Hepatocyte (in vitro differentiated cells): Measurements from ENCODE around the gene HLF. TPM values are rescaled to one million over a fixed set of nuclear protein-coding genes. Genes with fewer than 3 reads are reported as not detected.

Experiments used
- DNase-seq: peaks from one replicate; pipeline ENCODE4 v3.0.0-alpha.2; 2016; ENCODE audit warnings: low spot score
- H2AFZ ChIP-seq: fragments of 200-600 bp; sonication (generic); 2 replicates; pipeline ENCODE4 v1.6.0; 2016; ENCODE audit warnings: antibody characterized with exemption, mild to moderate bottlenecking
- H3K27ac ChIP-seq: fragments of 200-600 bp; sonication (generic); 2 replicates; pipeline ENCODE4 v1.5.1; 2016; ENCODE audit warnings: mild to moderate bottlenecking
- H3K27me3 ChIP-seq: fragments of 200-600 bp; sonication (generic); 2 replicates; pipeline ENCODE4 v1.6.1; 2016
- H3K36me3 ChIP-seq: fragments of 200-600 bp; sonication (generic); replicated peaks from 2 replicates; pipeline ENCODE4 v1.5.1; 2016; ENCODE audit warnings: low read depth; ENCODE audit not compliant: insufficient read depth
- H3K4me1 ChIP-seq: fragments of 200-600 bp; sonication (generic); 2 replicates; pipeline ENCODE4 v1.5.1; 2016; ENCODE audit warnings: mild to moderate bottlenecking, moderate library complexity; ENCODE audit not compliant: insufficient read depth
- H3K4me2 ChIP-seq: fragments of 200-600 bp; sonication (generic); 2 replicates; pipeline ENCODE4 v1.6.0; 2016
- H3K4me3 ChIP-seq: fragments of 200-600 bp; sonication (generic); 2 replicates; pipeline ENCODE4 v1.5.1; 2016; ENCODE audit warnings: mild to moderate bottlenecking
- H3K79me2 ChIP-seq: fragments of 200-600 bp; sonication (generic); 2 replicates; pipeline ENCODE4 v1.6.0; 2017; ENCODE audit warnings: mild to moderate bottlenecking
- H3K9me2 ChIP-seq: fragments of 200-600 bp; sonication (generic); replicated peaks from 2 replicates; pipeline ENCODE4 v1.6.0; 2017; ENCODE audit warnings: mild to moderate bottlenecking; ENCODE audit not compliant: insufficient read depth
- H3K9me3 ChIP-seq: fragments of 200-600 bp; sonication (generic); 2 replicates; pipeline ENCODE4 v1.5.1; 2016; ENCODE audit warnings: low read depth, mild to moderate bottlenecking
- H4K20me1 ChIP-seq: fragments of 200-600 bp; sonication (generic); 2 replicates; pipeline ENCODE4 v1.6.0; 2016; ENCODE audit warnings: mild to moderate bottlenecking; ENCODE audit not compliant: insufficient read depth, poor library complexity, severe bottlenecking
- CTCF ChIP-seq: fragments of 200-600 bp; sonication (generic); IDR thresholded peaks from 2 replicates; pipeline ENCODE4 v1.5.1; 2016; ENCODE audit warnings: antibody characterized with exemption, mild to moderate bottlenecking; ENCODE audit not compliant: poor library complexity
- EZH2 ChIP-seq: fragments of 200-600 bp; sonication (generic); IDR thresholded peaks from 2 replicates; pipeline ENCODE4 v1.6.1; 2016; ENCODE audit warnings: antibody characterized with exemption, mild to moderate bottlenecking, borderline replicate concordance
- EZH2phosphoT487 ChIP-seq: fragments of 200-600 bp; sonication (generic); IDR thresholded peaks from one replicate; pipeline ENCODE4 v1.6.1; 2018; ENCODE audit warnings: antibody characterized with exemption, mild to moderate bottlenecking, low read depth, moderate library complexity; ENCODE audit not compliant: unreplicated experiment, severe bottlenecking
- WGBS: methylation state at CpG from one replicate; pipeline ENCODE4 v1.1.6; 2016; ENCODE audit warnings: low lambda C conversion rate; ENCODE audit errors: missing lambda C conversion rate; 5-methylcytosine and 5-hydroxymethylcytosine counted together
- polyA plus RNA-seq: library from polyadenylated mRNA; unstranded; fragments of >200 nt; fragmentation: Nextera tagmentation; extraction: Ambion mirVana; gene quantifications from 2 replicates; pipeline ENCODE4 v1.2.1, GENCODE V29; 2016
- total RNA-seq: library from RNA; depleted of rRNA; stranded (reverse); fragments of >200 nt; gene quantifications from 2 replicates; pipeline ENCODE4 v1.2.3, GENCODE V29; 2014

HLF gene
- total and polyA plus RNA-seq, 2 experiments from 2014 or later, result 0.48 to 0.60 TPM

- no peaks in the 10 kb centered on the region for H3K9me3 ChIP-seq
- H3K4me3 ChIP-seq, result no peak overlapping the region
- no peaks in the 10 kb centered on the region for H3K9me2 ChIP-seq
- H3K27ac ChIP-seq, result no peak overlapping the region
- H3K27me3 ChIP-seq, result peaks cover 3% of the 10 kb centered on the region
- no peak overlapping the region for H3K4me2 ChIP-seq
- DNase-seq, result no peak
- TF ChIP-seq EZH2, result no peak
- TF ChIP-seq EZH2phosphoT487, result no peak
- no peak for TF ChIP-seq CTCF
- peaks cover 10% of the 10 kb centered on the region for H3K4me1 ChIP-seq
- no peak overlapping the region for H2AFZ ChIP-seq
- H3K79me2 ChIP-seq, result no peaks in the 10 kb centered on the region
- no peaks in the 10 kb centered on the region for H3K36me3 ChIP-seq
- no peaks in the 10 kb centered on the region for H4K20me1 ChIP-seq
These were observed 15.5 kb downstream of the HLF start for GRCh38 chr17:55280212-55280611.

GRCh38 chr17:55281649-55282378 is 17.1 kb downstream of the HLF start:
- TF ChIP-seq EZH2, result no peak
- TF ChIP-seq EZH2phosphoT487, result no peak
- no peak for TF ChIP-seq CTCF
- Histone ChIP-seq H3K4me1 (peaks cover 24% of the 10 kb centered on the region), H3K9me3 (no peaks in the 10 kb centered on the region), H3K4me3 (no peak overlapping the region), H3K27me3 (no peaks in the 10 kb centered on the region), H3K4me2 (no peak overlapping the region), H3K9me2 (no peaks in the 10 kb centered on the region), H3K79me2 (no peaks in the 10 kb centered on the region), H2AFZ (no peak overlapping the region), H4K20me1 (no peaks in the 10 kb centered on the region), H3K27ac (no peak overlapping the region), H3K36me3 (no peaks in the 10 kb centered on the region)
- no peak for DNase-seq
- WGBS, result 93% methylated on average over 8 of the region's 8 CpGs

- H3K79me2 ChIP-seq, result no peaks in the 10 kb centered on the region
- H3K36me3 ChIP-seq, result no peaks in the 10 kb centered on the region
- H2AFZ ChIP-seq, result no peak overlapping the region
- 95% methylated on average over 3 of the region's 3 CpGs for WGBS
- H3K27ac ChIP-seq, result no peak overlapping the region
- no peaks in the 10 kb centered on the region for H3K9me2 ChIP-seq
- no peak overlapping the region for H3K4me3 ChIP-seq
- no peaks in the 10 kb centered on the region for H4K20me1 ChIP-seq
- no peak for DNase-seq
- no peak overlapping the region for H3K4me2 ChIP-seq
- TF ChIP-seq CTCF (no peak), EZH2phosphoT487 (no peak), EZH2 (no peak)
- peaks cover 24% of the 10 kb centered on the region for H3K4me1 ChIP-seq
- H3K9me3 ChIP-seq, result no peaks in the 10 kb centered on the region
- no peaks in the 10 kb centered on the region for H3K27me3 ChIP-seq
These were observed 17.6 kb downstream of the HLF start for GRCh38 chr17:55282379-55282702.

GRCh38 chr17:55282741-55283140 is 18.0 kb downstream of the HLF start:
- Histone ChIP-seq H3K79me2 (no peaks in the 10 kb centered on the region), H3K4me1 (peaks cover 24% of the 10 kb centered on the region), H3K4me3 (no peak overlapping the region), H3K9me3 (no peaks in the 10 kb centered on the region), H3K27ac (no peak overlapping the region), H4K20me1 (no peaks in the 10 kb centered on the region), H3K36me3 (no peaks in the 10 kb centered on the region), H2AFZ (no peak overlapping the region), H3K27me3 (no peaks in the 10 kb centered on the region), H3K4me2 (no peak overlapping the region), H3K9me2 (no peaks in the 10 kb centered on the region)
- WGBS, result 93% methylated on average over 5 of the region's 5 CpGs
- TF ChIP-seq EZH2 (no peak), CTCF (no peak), EZH2phosphoT487 (no peak)
- DNase-seq, result no peak
